ENCODE results near the gene AURKB. TPM values are rescaled to one million over a fixed set of nuclear protein-coding genes. Genes with fewer than 3 reads are reported as not detected.

The AURKB gene
- polyA plus RNA-seq, 1 donor from 2014 or later: 0.84 TPM

DNA sequence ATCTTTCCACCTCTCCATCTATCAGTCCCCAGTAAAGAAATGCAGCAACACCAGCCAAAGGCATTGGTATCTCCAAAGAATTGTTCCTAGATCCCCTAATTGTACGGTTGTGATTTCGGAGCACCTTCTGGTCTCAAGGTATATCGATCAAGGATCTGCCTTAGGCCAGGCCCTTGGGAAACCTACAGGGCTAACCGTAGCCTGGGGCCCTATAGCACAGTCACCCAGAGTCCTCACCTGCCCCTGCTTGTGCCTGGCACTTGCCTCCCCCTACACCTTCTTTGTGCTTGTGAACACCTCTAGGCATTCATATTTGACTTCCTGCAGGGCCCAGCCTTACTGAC lies 16.8 kb upstream of the AURKB start:
- Histone ChIP-seq H3F3A (ENCODE audit: insufficient read depth, low read length, poor library complexity, severe bottlenecking) (peaks cover 4% of the 10 kb centered on the region), H3K36me3 (ENCODE audit: insufficient read depth, low read length) (peaks cover 18% of the 10 kb centered on the region), H3K4me2 (ENCODE audit: low read length) (peak overlapping the region; percentile 17), H3K9me2 (ENCODE audit: insufficient read depth, low read length) (no peaks in the 10 kb centered on the region), H3K4me3 (ENCODE audit: low read length) (peak overlapping the region; percentile 58), H3K27me3 (ENCODE audit: insufficient read depth, low read depth, low read length) (no peaks in the 10 kb centered on the region), H2AFZ (ENCODE audit: low read depth, low read length) (no peak overlapping the region), H3K27ac (ENCODE audit: low read length) (peak overlapping the region; percentile 35), H3K79me2 (replicated peaks; ENCODE audit: insufficient read depth, low read length) (no peaks in the 10 kb centered on the region), H3K9ac (ENCODE audit: low read length) (peak overlapping the region; percentile 33), H4K20me1 (ENCODE audit: insufficient read depth) (no peaks in the 10 kb centered on the region), H3K9me3 (ENCODE audit: low read length) (no peaks in the 10 kb centered on the region)
- TF ChIP-seq REST (IDR thresholded peaks at IDR 0.05; ENCODE audit: borderline replicate concordance) (no peak), POLR2AphosphoS5 (IDR thresholded peaks at IDR 0.05) (no peak), TAF1 (IDR thresholded peaks at IDR 0.05; ENCODE audit: low read depth) (no peak), EP300 (conservative IDR thresholded peaks at IDR 0.05; ENCODE audit: poor library complexity, severe bottlenecking) (no peak), EZH2 (IDR thresholded peaks at IDR 0.05; ENCODE audit: borderline replicate concordance, insufficient read depth, low read length, poor library complexity, severe bottlenecking) (no peak), MXI1 (conservative IDR thresholded peaks at IDR 0.05; ENCODE audit: poor library complexity, severe bottlenecking) (no peak), CTCF (IDR thresholded peaks at IDR 0.05; ENCODE audit: poor library complexity, severe bottlenecking) (no peak), RAD21 (conservative IDR thresholded peaks at IDR 0.05) (no peak), SMC3 (conservative IDR thresholded peaks at IDR 0.05; ENCODE audit: poor library complexity) (no peak)

- peak overlapping the region; percentile 58 for H3K4me3 ChIP-seq (ENCODE audit: low read length)
- H3K9me3 ChIP-seq (ENCODE audit: low read length): no peaks in the 10 kb centered on the region
- H3K9me2 ChIP-seq (ENCODE audit: insufficient read depth, low read length): no peaks in the 10 kb centered on the region
- no peak overlapping the region for H2AFZ ChIP-seq (ENCODE audit: low read depth, low read length)
- H3K27me3 ChIP-seq (ENCODE audit: insufficient read depth, low read depth, low read length): no peaks in the 10 kb centered on the region
- H3K79me2 ChIP-seq (replicated peaks; ENCODE audit: insufficient read depth, low read length): no peaks in the 10 kb centered on the region
- peaks cover 4% of the 10 kb centered on the region for H3F3A ChIP-seq (ENCODE audit: insufficient read depth, low read length, poor library complexity, severe bottlenecking)
- H3K36me3 ChIP-seq (ENCODE audit: insufficient read depth, low read length): peaks cover 18% of the 10 kb centered on the region
- H3K27ac ChIP-seq (ENCODE audit: low read length): peak overlapping the region; percentile 35
- H3K9ac ChIP-seq (ENCODE audit: low read length): peak overlapping the region; percentile 33
- H4K20me1 ChIP-seq (ENCODE audit: insufficient read depth): no peaks in the 10 kb centered on the region
- TF ChIP-seq RAD21 (conservative IDR thresholded peaks at IDR 0.05) (peak; percentile 8), POLR2AphosphoS5 (IDR thresholded peaks at IDR 0.05) (peak; percentile 21), EP300 (conservative IDR thresholded peaks at IDR 0.05; ENCODE audit: poor library complexity, severe bottlenecking) (no peak), MXI1 (conservative IDR thresholded peaks at IDR 0.05; ENCODE audit: poor library complexity, severe bottlenecking) (peak; percentile 51)
- peak overlapping the region; percentile 17 for H3K4me2 ChIP-seq (ENCODE audit: low read length)
Measured at GRCh38 chr17:8226536-8227237, 16.3 kb upstream of the AURKB start.
